ENCODE results near the gene ATG5.
A peak's percentile ranks its signal among the peaks of the same experiment; 100 is the strongest.

ATG5 gene

DNA sequence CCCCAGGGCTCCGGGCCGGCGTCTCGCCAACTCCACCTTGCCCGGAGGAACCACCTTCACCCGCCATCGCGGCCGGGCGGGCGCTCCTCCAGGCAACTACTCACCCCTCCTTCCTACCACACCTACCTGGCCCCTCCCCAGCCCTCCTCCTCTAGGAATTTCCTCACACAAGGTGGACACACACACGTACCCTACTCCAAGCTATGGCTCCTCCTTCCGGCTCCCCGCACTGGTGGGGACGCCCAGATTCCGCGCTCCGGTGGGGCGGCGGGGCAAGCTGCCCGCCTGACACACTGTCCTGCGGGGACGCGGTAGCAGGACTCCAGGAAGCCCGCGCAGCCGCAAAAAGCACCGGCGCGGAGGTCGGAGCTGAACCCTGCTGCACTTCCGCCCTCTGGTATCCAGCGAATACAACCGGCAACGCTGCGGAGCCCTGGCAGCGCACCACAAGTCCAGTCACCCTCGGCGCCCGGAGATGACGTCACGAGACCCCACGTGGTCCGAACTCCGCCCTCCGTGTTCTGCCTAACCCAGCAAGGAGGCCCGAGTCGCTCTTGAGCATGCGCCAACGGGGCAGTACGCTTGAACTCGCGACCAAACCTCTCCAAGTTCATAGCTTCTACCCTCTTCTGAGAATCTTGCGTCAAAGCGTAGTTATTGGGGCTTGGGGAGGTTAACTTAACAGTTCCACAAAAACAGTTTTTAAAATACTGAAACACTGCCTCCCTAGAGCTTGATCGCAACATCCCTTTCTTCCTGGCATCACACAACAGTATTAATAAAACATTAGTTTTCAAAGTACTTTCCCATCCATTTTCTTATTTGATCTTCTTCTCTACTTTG, at the start of gene ATG5:
Gene ATG5 (minus strand): TSS at position 425 of the 843 bp plus-strand sequence. CDS start 9,552 bp downstream, outside the sequence.
- peak; percentile 100 for DNase-seq (ENCODE audit: low read depth in 3 of 3)

DNA sequence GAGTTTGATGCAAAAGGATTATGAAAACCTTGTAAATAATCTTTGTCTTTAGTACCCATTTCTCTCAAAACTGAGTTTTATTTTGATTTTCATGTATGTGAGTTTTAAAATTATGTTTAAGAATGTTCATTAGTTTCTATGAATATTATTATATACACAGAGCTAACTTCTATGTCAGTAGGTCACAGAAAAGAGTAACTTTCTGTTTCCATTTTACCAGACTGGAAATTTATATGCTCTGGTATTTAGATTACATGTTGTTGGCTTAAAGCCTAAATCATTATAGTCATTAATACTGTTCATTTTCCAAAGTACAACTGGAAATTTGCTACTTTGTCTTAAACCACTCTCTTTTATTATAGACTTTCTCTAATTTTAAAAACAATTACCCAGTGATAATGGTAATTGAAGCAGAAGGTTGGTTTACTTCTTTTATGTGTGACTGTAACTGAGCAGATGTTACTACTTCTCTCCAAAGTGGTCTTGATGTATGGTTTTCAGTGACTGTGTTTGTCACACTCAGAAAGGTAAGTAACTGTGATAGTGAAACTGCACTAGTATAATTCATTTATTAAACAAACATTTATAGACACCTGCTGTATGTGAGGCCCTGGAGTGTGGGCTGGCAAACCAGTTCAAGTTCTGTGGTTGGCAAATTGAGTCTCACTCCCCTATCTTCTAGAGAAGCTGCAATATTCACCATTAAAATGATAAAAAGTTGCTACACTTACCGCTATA, 48.1 kb upstream of the ATG5 start:
- no peak for DNase-seq (ENCODE audit: low read depth in 3 of 3)

DNA sequence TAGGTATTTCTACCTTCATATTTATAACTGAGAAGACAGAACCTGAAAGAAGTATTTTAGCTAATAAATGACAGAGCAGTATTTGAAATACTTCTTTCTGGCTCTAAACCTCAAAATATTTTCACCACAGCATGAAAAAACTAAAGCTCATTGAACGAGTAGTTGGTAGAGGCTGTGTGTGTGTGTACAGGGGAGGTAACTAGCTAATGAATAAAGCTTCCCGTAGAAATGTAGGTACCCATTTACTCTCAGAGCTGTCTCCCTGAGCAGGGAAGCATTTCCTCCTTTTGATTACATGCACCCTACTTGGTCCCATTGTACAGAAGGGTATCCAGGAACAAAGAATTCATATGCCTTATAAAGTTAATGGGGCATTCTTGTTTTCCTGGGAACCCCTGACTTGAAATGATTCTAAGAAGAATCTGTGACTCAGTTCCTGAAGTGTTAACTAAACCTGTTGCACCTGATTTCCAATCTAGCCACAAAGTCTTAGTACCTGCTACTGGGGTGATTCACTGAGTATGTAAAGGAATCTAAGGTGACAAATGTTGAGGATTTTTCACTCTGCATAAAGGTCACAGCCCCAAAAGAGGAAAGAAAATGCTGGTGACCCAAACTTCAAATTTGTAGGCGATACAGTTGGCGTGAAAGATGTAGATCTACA, 47.4 kb upstream of the ATG5 start:
- DNase-seq (ENCODE audit: low read depth in 3 of 3): no peak

DNA sequence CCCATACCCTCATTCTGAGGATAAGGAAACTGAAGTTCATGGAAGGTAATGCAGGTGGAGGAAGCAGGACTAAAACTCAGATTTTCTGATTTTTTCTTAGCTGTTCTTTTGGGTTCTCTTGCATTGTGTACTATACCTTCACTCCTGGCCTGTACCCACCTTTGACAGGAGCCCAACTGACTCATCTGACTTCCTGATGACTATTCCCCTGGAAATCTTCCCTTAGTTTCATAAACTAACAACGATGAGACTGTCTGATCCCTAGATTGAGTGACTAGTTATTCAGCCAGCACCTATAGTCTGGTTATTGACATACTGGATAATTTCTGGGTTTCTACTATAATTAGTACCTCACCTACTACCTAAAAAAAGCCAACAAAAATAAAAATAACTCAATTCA, 45.1 kb upstream of the ATG5 start:
- DNase-seq (ENCODE audit: low read depth in 3 of 3): no peak

DNA sequence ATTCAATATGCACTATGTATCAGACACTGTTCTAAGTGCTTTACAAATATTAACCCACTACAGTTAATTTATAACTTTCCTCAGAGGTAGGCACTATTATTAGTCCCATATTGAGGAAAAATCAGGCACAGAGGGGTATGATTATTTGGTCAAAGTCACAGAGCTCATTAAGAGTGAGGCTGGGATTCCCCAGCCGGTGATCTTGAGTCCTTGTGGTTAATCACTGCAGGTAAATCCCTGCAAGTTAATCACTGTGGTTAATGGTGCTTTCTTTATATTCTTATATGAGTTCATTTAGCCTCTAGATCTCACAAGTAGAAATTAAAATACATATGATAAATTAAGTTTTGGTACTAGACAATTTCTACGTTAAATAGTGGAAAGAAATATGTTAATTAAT, 44.2 kb upstream of the ATG5 start:
- no peak for DNase-seq (ENCODE audit: low read depth in 3 of 3)

DNA sequence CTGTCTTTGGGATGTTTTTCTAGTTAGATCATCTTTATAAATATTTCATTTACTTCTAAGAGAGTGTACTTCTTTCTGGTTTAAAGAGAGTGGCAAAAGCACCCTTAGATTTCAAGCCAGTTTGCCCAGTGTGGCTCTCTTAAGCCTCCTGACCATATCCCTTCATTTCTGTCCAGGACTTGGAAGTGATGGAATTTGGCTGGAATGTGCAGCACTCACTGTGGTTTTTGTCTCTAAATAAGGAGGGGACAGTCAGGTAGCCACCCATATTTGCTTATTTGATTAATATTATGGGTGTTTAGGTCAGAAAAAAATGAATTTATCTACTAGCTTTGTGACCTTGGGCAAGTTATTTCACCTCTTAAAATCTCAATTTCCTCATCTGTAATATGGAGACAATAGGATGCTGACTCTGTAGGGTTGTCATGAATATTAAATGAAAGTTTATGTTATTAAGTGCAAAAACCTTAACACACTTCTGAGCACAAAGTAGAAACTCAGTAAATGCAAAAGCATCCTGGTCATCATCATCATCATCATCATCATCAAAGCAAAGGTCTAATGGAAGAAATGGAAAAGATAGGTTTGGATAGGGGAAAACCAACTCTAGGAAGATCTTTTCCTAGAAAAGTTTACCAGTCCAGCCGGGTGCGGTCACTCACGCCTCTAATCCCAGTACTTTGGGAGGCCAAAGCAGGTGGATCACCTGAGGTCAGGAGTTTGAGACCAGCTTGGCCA, 38.0 kb upstream of the ATG5 start:
- DNase-seq (ENCODE audit: low read depth in 3 of 3): no peak

DNA sequence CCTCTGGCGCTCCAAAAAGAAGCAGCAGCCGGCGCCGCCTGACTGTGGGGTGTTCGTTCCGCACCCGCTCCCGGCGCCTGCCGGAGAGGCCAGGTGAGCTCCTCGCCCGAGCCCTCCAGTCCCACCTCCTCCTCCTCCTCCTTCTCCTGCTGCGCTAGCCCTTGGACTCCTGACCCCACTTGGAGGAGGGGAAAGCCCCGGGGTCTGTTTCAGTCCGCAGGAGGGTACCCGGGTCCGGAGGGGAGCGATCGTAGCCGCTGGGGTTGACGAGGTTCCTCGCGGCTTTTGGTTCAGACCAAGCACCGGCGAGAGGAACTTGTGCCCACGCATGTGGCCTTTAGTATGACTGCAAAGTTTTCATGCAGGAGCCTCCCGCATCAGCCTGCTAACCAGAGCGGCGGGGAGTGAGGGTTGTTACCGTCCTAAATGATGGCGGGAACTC, 35.5 kb upstream of the ATG5 start:
- DNase-seq (ENCODE audit: low read depth in 3 of 3): peak in 1 of 3 experiments; percentile 17

DNA sequence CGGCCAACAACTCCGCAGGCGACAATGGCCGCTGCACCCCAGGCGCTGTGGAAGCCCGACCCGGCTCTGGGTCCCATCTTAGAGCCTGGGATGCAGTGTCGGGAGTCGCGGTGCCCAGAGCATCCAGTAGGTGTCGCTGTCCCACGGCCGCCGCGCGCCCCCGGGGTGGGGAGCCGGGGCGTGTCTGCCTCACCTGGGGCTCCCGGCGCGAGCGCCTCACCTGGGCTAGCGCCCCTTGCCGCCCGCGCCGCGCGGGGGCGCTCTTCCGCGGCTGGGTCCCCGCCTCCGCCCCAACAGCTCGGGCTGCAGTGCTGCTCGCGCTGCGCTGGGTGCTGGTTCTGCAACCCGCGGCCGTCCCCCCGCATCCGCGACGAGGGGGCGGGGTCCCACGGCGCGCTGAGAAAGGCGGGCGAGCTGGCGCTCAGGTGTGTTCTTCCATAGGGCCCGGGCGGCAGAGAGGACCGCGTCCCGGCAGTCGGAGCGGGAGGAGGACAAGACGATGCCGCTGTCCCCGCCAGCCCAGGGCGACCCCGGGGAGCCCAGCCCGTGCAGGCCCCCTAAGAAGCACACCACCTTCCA, 34.9 kb upstream of the ATG5 start, which contains the start of gene CRYBG1:
Gene CRYBG1 (plus strand): TSS at position 308 of the 579 bp plus-strand sequence. CDS start 192 bp downstream, at position 500.
- peak; percentile 43 to 65 (median 44) for DNase-seq (ENCODE audit: low read depth in 3 of 3)

DNA sequence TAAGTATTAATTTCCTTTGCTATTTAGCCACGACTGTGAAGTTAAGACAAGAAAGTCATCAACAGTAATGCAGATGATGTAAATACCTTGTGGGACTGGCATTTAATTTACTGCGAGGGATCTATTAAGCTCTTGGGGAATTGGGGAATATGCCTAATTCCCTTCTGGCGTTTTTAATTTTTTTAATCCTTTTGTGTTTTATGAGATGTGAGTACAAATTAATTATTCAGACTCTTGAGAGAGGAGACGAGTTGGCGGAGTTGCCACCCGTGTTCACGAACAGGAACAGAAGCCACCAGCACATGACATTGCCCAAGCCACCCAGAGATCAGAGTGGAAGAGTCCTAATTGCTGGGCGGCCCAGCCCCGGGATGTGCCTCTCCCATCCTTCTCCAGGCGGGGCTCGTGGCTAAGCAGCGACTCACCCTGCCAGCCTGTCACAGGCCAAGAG, 34.4 kb upstream of the ATG5 start:
- DNase-seq (ENCODE audit: low read depth in 3 of 3): no peak

DNA sequence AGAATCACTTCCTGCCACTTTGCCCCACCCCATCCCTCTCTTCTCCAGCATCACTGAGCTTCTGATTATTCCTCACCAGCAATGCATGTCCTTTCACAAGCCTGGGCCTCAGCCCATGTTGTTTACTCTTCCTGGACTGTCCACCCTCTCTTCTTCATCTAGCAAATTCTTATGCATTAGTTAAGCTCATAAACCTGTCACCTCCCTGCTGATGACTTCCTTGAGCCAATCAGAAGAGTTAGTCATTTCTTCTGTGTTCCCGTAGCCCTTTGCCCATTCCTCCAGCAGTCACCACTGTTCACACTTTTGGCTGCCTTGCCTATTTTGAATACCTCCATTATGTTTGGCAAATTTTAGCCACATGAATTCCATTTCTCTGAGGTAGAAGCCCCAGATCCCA, 30.8 kb upstream of the ATG5 start:
- DNase-seq (ENCODE audit: low read depth in 3 of 3): no peak

DNA sequence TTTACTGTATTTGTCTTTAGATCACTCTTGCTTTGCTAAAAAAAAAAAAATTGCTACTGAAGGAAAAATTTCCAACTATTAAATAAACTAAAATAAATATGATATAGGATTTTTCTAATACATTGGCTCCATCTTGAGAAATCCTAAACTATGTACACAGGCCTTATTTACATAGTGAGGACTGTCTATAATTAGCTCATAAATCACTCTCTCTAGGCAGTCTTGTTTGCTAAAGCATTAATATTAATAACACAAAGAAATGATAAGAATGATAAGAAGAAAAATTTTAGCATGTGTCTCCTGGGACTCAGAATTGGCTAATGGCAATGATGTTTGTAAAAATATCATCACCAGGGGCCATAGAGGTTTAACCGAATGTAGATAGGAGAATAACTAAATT, 21.7 kb upstream of the ATG5 start:
- no peak for DNase-seq (ENCODE audit: low read depth in 3 of 3)

DNA sequence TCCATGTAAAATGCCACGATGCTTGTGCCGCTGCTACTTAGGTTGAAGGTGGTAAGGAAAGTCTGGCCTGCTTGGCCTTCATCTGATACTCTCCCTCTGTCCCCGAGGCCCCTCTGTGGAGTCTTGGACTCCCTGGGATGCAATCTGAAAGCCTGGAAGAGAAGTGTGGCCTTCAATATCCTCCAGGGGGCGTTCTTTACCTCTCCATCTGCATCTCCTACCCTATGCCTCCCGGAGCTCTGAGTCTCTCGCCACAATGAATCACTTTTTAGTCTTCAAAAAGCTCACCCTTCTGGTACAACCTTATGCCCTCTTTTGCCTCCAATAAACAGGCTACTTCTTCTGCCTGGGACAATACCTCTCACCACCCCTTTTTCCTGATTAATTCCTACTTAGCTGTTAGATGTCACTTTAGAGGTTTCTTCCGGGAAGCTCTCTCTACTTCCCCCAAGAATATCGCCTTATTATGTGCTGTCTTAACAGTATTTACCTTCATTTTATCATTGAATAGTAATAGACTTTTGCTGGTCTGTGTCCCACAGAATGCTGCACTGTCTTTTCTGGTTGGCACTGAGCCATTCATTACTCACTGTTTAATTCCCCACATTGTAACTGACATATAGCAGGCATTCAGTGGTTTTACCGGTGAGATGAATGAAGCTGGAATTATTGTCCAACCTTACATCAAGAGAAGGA, 13.9 kb upstream of the ATG5 start:
- peak in 2 of 3 experiments; percentile 20 to 24 for DNase-seq (ENCODE audit: low read depth in 3 of 3)

DNA sequence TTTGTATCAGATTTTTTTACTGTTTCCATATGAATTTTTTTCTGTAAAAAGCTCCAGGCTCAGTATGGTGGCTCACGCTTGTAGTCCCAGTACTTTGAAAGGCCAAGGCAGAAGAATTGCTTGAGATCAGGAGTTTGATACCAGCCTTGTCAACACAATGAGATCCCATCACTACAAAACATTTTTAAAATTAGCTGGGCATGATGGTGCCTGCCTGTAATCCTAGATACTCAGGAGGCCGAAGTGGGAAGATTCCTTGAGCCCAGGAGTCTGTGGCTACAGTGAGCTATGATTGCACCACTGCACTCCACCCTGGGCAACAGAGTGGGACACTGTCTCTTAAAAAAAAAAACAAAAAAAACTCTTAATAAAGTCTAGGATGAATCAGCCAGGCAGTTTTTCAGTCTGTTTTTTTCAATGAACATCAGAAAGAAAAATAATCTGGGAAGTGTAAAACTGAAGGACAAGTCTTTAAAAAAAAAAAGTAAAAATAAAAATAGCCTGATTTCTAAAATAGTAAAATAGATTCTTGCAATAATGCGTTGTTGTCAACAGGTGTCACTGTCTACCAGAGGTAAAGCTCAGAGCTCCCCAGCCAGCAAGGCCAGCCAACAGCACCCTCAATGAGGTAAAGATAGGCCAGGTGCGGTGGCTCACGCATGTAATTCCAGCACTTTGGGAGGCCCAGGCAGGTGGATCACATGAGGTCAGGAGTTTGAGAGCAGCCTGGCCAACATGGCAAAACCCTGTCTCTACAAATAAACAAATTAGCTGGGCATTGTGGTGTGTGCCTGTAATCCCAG, 9.3 kb upstream of the ATG5 start:
- peak; percentile 4 to 26 (median 18) for DNase-seq (ENCODE audit: low read depth in 3 of 3)

DNA sequence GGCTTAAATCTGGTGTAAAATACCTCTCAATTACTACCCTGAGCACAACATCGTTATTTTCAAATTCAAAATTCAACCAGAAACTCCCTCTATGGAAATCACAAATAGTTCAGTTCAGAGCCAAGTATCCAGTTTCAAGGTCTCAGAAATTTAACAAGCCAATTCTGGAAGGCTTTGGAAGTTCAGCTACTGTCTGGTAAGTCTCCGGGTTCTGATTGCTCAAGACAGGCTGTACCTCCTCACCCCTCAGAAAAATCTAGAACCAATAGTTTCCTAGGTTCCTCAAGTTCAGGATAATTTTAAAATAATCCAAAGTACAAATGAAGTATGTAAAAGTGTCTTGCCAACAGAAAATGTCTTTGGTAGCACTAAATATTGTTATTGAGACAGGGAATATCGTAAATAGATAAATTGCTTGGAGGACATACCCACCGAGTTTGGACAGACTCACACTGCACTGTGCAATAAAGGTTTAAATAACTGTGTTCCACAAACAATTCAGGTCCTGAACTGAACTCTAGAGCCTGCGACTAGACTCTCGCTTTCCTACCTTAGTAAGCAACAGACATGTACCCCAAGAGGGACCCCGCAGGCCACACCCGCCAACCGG, 729 bp downstream of the ATG5 start:
- no peak for DNase-seq (ENCODE audit: low read depth in 3 of 3)

DNA sequence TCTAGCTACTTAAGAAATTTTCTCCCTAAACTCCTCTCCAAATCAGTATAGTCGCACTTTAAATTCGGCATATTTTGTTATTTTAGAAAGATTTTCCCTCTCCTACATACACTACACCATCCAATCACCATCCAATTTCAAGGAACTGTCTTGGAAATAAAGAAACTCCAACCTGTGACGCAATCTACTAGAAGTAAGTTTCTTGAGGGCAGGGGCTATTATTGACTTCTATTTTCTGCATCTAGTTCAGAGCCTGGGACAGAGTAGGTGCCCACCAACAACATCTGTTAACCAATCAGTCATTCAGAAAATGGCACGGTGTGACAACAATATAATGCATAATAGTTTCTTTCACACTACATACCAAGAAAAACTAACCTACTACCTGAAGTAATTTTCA, 3.6 kb downstream of the ATG5 start:
- DNase-seq (ENCODE audit: low read depth in 3 of 3): no peak

DNA sequence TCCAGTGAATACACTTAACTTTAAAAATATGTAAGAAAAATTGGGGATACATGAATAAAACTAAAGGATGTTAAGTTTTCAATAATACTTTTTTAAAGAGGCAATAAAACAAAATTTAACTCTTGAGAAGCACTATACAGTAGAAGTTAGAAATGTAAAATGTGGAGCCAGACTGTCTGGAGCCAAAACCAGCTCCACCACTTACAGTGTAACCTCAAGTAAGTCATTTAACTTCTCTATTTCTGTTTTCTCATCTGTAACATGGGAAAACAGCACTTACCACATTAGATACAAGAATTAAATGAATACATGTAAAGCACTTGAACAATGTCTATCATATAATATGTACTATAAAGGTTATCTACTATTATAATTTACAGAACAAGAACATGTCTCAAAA, 6.7 kb downstream of the ATG5 start:
- no peak for DNase-seq (ENCODE audit: low read depth in 3 of 3)

DNA sequence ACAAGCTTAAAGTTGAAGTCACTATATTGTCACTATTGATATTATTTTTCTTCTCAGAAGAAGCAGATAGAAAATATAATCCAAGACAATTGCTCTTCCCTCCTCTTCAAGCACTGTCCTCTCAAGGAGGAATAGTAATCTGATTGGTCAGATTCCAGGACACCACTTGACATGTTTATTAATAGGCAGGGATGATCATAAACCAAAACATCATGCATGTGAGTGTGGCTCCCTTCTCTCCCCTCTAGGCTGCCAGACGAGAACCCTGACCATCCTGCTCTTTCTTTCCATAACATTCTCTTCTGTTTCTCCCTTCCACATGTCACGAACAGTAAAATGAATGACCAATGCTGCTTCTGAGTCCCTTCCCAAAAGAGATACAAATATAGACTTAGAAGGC, 7.5 kb downstream of the ATG5 start:
- no peak for DNase-seq (ENCODE audit: low read depth in 3 of 3)

DNA sequence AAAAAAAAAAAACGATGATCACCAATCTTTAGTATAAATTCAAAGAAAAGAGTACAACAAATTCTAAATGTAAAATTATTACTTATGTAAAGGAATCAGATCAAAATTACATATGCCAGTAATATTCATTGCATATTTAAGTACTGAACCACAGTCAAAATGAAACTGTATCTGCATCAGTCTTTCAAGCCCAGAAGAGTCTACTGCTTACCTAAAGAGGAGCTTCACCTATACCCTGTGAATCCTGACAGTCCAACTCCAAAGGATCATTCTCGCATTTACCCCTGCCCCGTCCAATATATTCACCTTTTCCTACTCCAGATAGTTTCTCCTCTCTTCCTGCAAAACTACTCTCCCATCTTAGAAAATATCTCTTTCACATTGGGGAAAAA, 9.2 kb downstream of the ATG5 start:
- DNase-seq (ENCODE audit: low read depth in 3 of 3): no peak

DNA sequence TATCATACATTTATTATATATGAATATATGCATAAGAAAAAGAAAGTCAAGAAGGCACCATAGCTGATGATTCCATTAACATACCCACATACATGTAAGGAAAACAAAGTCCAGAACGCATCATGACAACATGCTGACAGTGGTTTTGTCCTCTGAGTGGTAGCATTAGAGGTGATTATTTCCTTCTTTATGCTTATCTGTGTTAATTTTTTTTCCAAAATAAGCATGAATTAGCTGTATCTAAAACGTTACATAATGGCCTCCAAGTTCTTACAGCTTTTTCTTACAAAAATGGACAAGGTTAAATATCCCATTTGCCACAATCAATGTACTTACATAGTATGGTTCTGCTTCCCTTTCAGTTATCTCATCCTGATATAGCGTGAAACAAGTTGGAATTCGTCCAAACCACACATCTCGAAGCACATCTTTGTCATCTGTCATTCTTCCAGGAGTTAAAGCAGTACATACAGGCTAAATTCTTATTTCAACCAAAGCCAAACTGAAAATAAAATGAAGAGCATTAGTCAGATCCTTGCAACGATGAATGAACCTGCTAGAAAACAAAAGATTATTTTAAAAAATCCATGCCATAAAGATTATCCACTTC, 9.7 kb downstream of the ATG5 start:
- no peak for DNase-seq (ENCODE audit: low read depth in 3 of 3)
